GM23338 (cell line): ENCODE data around the gene ELL2. TPM values are rescaled to one million over a fixed set of nuclear protein-coding genes. Genes with fewer than 3 reads are reported as not detected.

Experiments
- ATAC-seq: fragments of 200-7000 bp; cut with Tn5 transposase; 3 replicates; pipeline ENCODE4 v1.9.1; 2020
- DNase-seq: peaks from one replicate; pipeline ENCODE4 v3.0.0-alpha.2; 2015; ENCODE audit warnings: low spot score
- H2AFZ ChIP-seq: fragments of 200-600 bp; sonication (generic); 2 replicates; pipeline ENCODE4 v1.8.0; 2016; ENCODE audit warnings: antibody characterized with exemption, mild to moderate bottlenecking, moderate library complexity
- H3F3A ChIP-seq: fragments of 200-600 bp; sonication (generic); replicated peaks from 2 replicates; pipeline ENCODE4 v1.8.0; 2017; ENCODE audit warnings: antibody characterized with exemption, mixed run types, low read depth
- H3K27ac ChIP-seq: fragments of 200-600 bp; sonication (generic); 2 replicates; pipeline ENCODE4 v1.6.1; 2016; ENCODE audit warnings: low read depth
- H3K27me3 ChIP-seq: fragments of 200-600 bp; sonication (generic); 2 replicates; pipeline ENCODE4 v1.8.0; 2016; ENCODE audit warnings: mild to moderate bottlenecking, mixed run types, moderate library complexity; ENCODE audit not compliant: insufficient read depth
- H3K36me3 ChIP-seq: fragments of 200-600 bp; sonication (generic); 2 replicates; pipeline ENCODE4 v1.8.0; 2016; ENCODE audit warnings: mild to moderate bottlenecking; ENCODE audit not compliant: insufficient read depth
- H3K4me1 ChIP-seq: fragments of 200-600 bp; sonication (generic); 2 replicates; pipeline ENCODE4 v1.8.0; 2016; ENCODE audit warnings: mild to moderate bottlenecking, moderate library complexity; ENCODE audit not compliant: insufficient read depth
- H3K4me2 ChIP-seq: fragments of 200-600 bp; sonication (generic); 2 replicates; pipeline ENCODE4 v1.7.1; 2017; ENCODE audit warnings: mixed run types
- H3K4me3 ChIP-seq: fragments of 200-600 bp; sonication (generic); 2 replicates; pipeline ENCODE4 v1.6.1; 2016; ENCODE audit warnings: mixed run types
- H3K79me2 ChIP-seq: fragments of 200-600 bp; sonication (generic); replicated peaks from 2 replicates; pipeline ENCODE4 v1.8.0; 2017; ENCODE audit warnings: mild to moderate bottlenecking; ENCODE audit not compliant: insufficient read depth
- H3K9me2 ChIP-seq: fragments of 200-600 bp; sonication (generic); 2 replicates; pipeline ENCODE4 v1.8.0; 2017; ENCODE audit not compliant: insufficient read depth
- H4K20me1 ChIP-seq: fragments of 200-600 bp; sonication (generic); replicated peaks from 2 replicates; pipeline ENCODE4 v1.8.0; 2017; ENCODE audit warnings: mild to moderate bottlenecking; ENCODE audit not compliant: insufficient read depth
- H3K27ac Mint-ChIP-seq: 2 replicates; pipeline ENCODE4 v1.8.0; 2020; ENCODE audit warnings: inconsistent platforms, mild to moderate bottlenecking, moderate library complexity, mixed read lengths
- H3K27me3 Mint-ChIP-seq: 3 replicates; pipeline ENCODE4 v1.8.0; 2022; ENCODE audit warnings: low read depth, mild to moderate bottlenecking, moderate library complexity, mixed read lengths, inconsistent platforms; ENCODE audit not compliant: insufficient read depth, poor library complexity
- H3K36me3 Mint-ChIP-seq: 3 replicates; pipeline ENCODE4 v1.8.0; 2021; ENCODE audit warnings: low read depth, mild to moderate bottlenecking, inconsistent platforms, moderate library complexity, mixed read lengths
- H3K4me1 Mint-ChIP-seq: 3 replicates; pipeline ENCODE4 v1.8.0; 2020; ENCODE audit warnings: mild to moderate bottlenecking, inconsistent platforms, mixed read lengths
- H3K4me3 Mint-ChIP-seq: 3 replicates; pipeline ENCODE4 v1.8.0; 2021; ENCODE audit warnings: moderate library complexity, mild to moderate bottlenecking, inconsistent platforms, mixed read lengths
- H3K9me3 Mint-ChIP-seq: 3 replicates; pipeline ENCODE4 v1.8.0; 2020; ENCODE audit warnings: moderate library complexity, mild to moderate bottlenecking, inconsistent platforms, mixed read lengths
- EZH2 ChIP-seq: fragments of 200-600 bp; sonication (generic); IDR thresholded peaks from one replicate; pipeline ENCODE4 v1.8.0; 2017; ENCODE audit warnings: antibody characterized with exemption, mild to moderate bottlenecking, low read depth; ENCODE audit not compliant: unreplicated experiment
- EZH2phosphoT487 ChIP-seq: fragments of 200-600 bp; sonication (generic); IDR thresholded peaks from one replicate; pipeline ENCODE4 v1.8.1; 2018; ENCODE audit warnings: antibody characterized with exemption; ENCODE audit not compliant: unreplicated experiment
- ZNF114 ChIP-seq: fragments of 250-450 bp; sonication (Bioruptor Pico); IDR thresholded peaks from 2 replicates; pipeline ENCODE4 v1.5.0; 2020; ENCODE audit warnings: mild to moderate bottlenecking, moderate library complexity
- ZNF331 ChIP-seq: fragments of 250-450 bp; sonication (Bioruptor Pico); IDR thresholded peaks from 2 replicates; pipeline ENCODE4 v1.5.0; 2020; ENCODE audit warnings: low read depth, mild to moderate bottlenecking, moderate library complexity
- polyA plus RNA-seq: library from polyadenylated mRNA; unstranded; fragments of >200 nt; fragmentation: Nextera tagmentation; extraction: Ambion mirVana; gene quantifications from 2 replicates; pipeline ENCODE4 v1.2.1, GENCODE V29; 2016
- total RNA-seq: library from RNA; depleted of rRNA; stranded (reverse); fragments of >200 nt; shearing (Covaris generic); gene quantifications from 2 replicates; pipeline ENCODE4 v1.2.3, GENCODE V29; 2014
- TF ChIP-seq, protein P1 (sequence below): IDR thresholded peaks from 2 replicates; pipeline ENCODE4 v1.6.1; 2016; ENCODE audit warnings: antibody characterized with exemption
- TF ChIP-seq, protein P2 (sequence below), 2 experiments: fragments of 200-600 bp in 1 of 2; sonication (generic) in 1 of 2; conservative IDR thresholded peaks; 2 replicates each; pipeline versions ENCODE4 v1.5.1 to v1.6.1; 2016 to 2017; ENCODE audit warnings: antibody characterized with exemption in 2 of 2, low read depth in 2 of 2, mild to moderate bottlenecking in 2 of 2, moderate library complexity in 1 of 2
- TF ChIP-seq, protein P3 (sequence below): fragments of 250-450 bp; sonication (Bioruptor Pico); IDR thresholded peaks from 2 replicates; pipeline ENCODE4 v1.5.0; 2020; ENCODE audit warnings: mild to moderate bottlenecking, moderate library complexity

Gene ELL2
- total and polyA plus RNA-seq, 2 experiments from 2014 or later, result 7.4 to 32.6 TPM

DNA sequence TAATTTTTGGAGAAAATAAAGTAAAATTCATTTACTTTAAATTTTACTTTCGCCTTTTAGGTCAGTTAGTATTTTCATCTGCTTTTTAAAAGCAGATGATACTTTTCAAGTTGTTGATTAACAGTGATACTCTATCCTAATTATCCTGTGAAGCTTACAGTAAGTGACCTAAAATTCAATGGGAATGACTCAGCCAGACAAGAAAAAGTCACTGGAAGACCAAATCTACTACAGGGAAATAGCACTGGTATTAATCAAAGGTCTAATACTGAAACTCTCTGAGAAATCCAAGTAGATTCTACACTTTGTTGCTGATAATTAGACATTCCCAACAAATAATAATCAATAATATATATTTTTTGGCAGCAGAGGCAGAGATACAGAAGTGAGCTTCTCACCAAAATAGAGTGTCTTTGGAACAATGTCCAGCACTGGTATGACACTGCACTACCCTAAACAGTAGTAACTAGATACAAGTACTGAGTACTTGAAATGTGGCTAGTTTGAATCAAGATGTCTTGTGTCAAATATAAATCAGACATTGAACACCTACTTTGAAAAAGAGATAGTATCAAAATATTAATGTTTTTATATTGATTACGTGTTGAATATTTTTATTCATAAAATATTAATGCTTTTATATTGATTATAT is 22.8 kb upstream of the ELL2 start:
- H3K27me3 ChIP-seq, result no peaks in the 10 kb centered on the region
- peaks cover 2% of the 10 kb centered on the region; the same call in 1 of the 3 replicates for H3K4me1 Mint-ChIP-seq
- H3K4me3 ChIP-seq, result no peak overlapping the region
- H3K4me3 Mint-ChIP-seq, result no peak overlapping the region
- H3K27ac ChIP-seq, result no peak overlapping the region
- no peaks in the 10 kb centered on the region for H3K9me3 Mint-ChIP-seq
- no peaks in the 10 kb centered on the region for H3K36me3 ChIP-seq
- H3K4me1 ChIP-seq, result no peaks in the 10 kb centered on the region
- no peaks in the 10 kb centered on the region for H3K9me2 ChIP-seq
- no peak overlapping the region for H3K27ac Mint-ChIP-seq
- no peaks in the 10 kb centered on the region for H3K27me3 Mint-ChIP-seq
- DNase-seq (no peak), ATAC-seq (no peak)
- TF ChIP-seq ZNF114 (CRISPR knock-in tag), result no peak
- TF ChIP-seq, protein P1, sequence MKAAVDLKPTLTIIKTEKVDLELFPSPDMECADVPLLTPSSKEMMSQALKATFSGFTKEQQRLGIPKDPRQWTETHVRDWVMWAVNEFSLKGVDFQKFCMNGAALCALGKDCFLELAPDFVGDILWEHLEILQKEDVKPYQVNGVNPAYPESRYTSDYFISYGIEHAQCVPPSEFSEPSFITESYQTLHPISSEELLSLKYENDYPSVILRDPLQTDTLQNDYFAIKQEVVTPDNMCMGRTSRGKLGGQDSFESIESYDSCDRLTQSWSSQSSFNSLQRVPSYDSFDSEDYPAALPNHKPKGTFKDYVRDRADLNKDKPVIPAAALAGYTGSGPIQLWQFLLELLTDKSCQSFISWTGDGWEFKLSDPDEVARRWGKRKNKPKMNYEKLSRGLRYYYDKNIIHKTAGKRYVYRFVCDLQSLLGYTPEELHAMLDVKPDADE, result no peak
- TF ChIP-seq, protein P2, sequence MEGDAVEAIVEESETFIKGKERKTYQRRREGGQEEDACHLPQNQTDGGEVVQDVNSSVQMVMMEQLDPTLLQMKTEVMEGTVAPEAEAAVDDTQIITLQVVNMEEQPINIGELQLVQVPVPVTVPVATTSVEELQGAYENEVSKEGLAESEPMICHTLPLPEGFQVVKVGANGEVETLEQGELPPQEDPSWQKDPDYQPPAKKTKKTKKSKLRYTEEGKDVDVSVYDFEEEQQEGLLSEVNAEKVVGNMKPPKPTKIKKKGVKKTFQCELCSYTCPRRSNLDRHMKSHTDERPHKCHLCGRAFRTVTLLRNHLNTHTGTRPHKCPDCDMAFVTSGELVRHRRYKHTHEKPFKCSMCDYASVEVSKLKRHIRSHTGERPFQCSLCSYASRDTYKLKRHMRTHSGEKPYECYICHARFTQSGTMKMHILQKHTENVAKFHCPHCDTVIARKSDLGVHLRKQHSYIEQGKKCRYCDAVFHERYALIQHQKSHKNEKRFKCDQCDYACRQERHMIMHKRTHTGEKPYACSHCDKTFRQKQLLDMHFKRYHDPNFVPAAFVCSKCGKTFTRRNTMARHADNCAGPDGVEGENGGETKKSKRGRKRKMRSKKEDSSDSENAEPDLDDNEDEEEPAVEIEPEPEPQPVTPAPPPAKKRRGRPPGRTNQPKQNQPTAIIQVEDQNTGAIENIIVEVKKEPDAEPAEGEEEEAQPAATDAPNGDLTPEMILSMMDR (conservative IDR thresholded peaks at IDR 0.05; ENCODE audit: low read depth in 2 of 2), result no peak
- TF ChIP-seq, protein P3, sequence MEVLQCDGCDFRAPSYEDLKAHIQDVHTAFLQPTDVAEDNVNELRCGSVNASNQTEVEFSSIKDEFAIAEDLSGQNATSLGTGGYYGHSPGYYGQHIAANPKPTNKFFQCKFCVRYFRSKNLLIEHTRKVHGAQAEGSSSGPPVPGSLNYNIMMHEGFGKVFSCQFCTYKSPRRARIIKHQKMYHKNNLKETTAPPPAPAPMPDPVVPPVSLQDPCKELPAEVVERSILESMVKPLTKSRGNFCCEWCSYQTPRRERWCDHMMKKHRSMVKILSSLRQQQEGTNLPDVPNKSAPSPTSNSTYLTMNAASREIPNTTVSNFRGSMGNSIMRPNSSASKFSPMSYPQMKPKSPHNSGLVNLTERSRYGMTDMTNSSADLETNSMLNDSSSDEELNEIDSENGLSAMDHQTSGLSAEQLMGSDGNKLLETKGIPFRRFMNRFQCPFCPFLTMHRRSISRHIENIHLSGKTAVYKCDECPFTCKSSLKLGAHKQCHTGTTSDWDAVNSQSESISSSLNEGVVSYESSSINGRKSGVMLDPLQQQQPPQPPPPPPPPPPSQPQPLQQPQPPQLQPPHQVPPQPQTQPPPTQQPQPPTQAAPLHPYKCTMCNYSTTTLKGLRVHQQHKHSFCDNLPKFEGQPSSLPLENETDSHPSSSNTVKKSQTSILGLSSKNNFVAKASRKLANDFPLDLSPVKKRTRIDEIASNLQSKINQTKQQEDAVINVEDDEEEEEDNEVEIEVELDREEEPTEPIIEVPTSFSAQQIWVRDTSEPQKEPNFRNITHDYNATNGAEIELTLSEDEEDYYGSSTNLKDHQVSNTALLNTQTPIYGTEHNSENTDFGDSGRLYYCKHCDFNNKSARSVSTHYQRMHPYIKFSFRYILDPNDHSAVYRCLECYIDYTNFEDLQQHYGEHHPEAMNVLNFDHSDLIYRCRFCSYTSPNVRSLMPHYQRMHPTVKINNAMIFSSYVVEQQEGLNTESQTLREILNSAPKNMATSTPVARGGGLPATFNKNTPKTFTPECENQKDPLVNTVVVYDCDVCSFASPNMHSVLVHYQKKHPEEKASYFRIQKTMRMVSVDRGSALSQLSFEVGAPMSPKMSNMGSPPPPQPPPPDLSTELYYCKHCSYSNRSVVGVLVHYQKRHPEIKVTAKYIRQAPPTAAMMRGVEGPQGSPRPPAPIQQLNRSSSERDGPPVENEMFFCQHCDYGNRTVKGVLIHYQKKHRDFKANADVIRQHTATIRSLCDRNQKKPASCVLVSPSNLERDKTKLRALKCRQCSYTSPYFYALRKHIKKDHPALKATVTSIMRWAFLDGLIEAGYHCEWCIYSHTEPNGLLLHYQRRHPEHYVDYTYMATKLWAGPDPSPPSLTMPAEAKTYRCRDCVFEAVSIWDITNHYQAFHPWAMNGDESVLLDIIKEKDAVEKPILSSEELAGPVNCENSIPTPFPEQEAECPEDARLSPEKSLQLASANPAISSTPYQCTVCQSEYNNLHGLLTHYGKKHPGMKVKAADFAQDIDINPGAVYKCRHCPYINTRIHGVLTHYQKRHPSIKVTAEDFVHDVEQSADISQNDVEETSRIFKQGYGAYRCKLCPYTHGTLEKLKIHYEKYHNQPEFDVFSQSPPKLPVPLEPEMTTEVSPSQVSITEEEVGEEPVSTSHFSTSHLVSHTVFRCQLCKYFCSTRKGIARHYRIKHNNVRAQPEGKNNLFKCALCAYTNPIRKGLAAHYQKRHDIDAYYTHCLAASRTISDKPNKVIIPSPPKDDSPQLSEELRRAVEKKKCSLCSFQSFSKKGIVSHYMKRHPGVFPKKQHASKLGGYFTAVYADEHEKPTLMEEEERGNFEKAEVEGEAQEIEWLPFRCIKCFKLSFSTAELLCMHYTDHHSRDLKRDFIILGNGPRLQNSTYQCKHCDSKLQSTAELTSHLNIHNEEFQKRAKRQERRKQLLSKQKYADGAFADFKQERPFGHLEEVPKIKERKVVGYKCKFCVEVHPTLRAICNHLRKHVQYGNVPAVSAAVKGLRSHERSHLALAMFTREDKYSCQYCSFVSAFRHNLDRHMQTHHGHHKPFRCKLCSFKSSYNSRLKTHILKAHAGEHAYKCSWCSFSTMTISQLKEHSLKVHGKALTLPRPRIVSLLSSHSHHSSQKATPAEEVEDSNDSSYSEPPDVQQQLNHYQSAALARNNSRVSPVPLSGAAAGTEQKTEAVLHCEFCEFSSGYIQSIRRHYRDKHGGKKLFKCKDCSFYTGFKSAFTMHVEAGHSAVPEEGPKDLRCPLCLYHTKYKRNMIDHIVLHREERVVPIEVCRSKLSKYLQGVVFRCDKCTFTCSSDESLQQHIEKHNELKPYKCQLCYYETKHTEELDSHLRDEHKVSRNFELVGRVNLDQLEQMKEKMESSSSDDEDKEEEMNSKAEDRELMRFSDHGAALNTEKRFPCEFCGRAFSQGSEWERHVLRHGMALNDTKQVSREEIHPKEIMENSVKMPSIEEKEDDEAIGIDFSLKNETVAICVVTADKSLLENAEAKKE, result no peak
- no peak for TF ChIP-seq EZH2phosphoT487
- TF ChIP-seq ZNF331 (CRISPR knock-in tag), result no peak
- TF ChIP-seq EZH2, result no peak
- H3K79me2 ChIP-seq, result no peaks in the 10 kb centered on the region
- H2AFZ ChIP-seq, result no peak overlapping the region
- no peaks in the 10 kb centered on the region for H3F3A ChIP-seq
- H4K20me1 ChIP-seq, result no peaks in the 10 kb centered on the region
- no peak overlapping the region for H3K4me2 ChIP-seq
- no peaks in the 10 kb centered on the region for H3K36me3 Mint-ChIP-seq
